ENCODE measurements around the gene FMNL2.

The FMNL2 gene

GRCh38 chr2:152577579-152577978 lies 242.6 kb downstream of the FMNL2 start:
- H3F3A ChIP-seq (ENCODE audit: insufficient read depth, low read length), result no peaks in the 10 kb centered on the region
- H3K9me3 ChIP-seq (replicated peaks; ENCODE audit: insufficient read depth, low read length), result no peaks in the 10 kb centered on the region
- H4K20me1 ChIP-seq (ENCODE audit: insufficient read depth, low read length), result no peaks in the 10 kb centered on the region
- H3K79me2 ChIP-seq (ENCODE audit: low read length), result no peaks in the 10 kb centered on the region
- DNase-seq, result no peak
- H3K4me3 ChIP-seq (ENCODE audit: low read length), result no peak overlapping the region
- no peak overlapping the region for H3K27ac ChIP-seq (ENCODE audit: low read length)
- no peak overlapping the region for H3K4me2 ChIP-seq (ENCODE audit: low read depth, low read length)
- TF ChIP-seq EZH2 (optimal IDR thresholded peaks at IDR 0.05; ENCODE audit: low read depth, low read length) (no peak), CTCF (IDR thresholded peaks at IDR 0.05; ENCODE audit: low read length) (no peak), EZH2phosphoT487 (IDR thresholded peaks at IDR 0.05; ENCODE audit: low read length) (no peak)
- no peak overlapping the region for H3K9ac ChIP-seq (ENCODE audit: low read length)
- H3K27me3 ChIP-seq (replicated peaks; ENCODE audit: insufficient read depth, low read length), result no peaks in the 10 kb centered on the region
- H3K9me2 ChIP-seq (replicated peaks; ENCODE audit: insufficient read depth, low read length), result no peaks in the 10 kb centered on the region
- H2AFZ ChIP-seq (ENCODE audit: low read length), result no peak overlapping the region
- H3K36me3 ChIP-seq (replicated peaks; ENCODE audit: insufficient read depth, low read length), result no peaks in the 10 kb centered on the region
- H3K4me1 ChIP-seq (ENCODE audit: low read length), result peaks cover 6% of the 10 kb centered on the region

GRCh38 chr2:152578573-152578972 lies 243.6 kb downstream of the FMNL2 start:
- Histone ChIP-seq H3K36me3 (replicated peaks; ENCODE audit: insufficient read depth, low read length) (no peaks in the 10 kb centered on the region), H3K4me2 (ENCODE audit: low read depth, low read length) (no peak overlapping the region), H3K9ac (ENCODE audit: low read length) (no peak overlapping the region), H3K27me3 (replicated peaks; ENCODE audit: insufficient read depth, low read length) (no peaks in the 10 kb centered on the region), H3K9me2 (replicated peaks; ENCODE audit: insufficient read depth, low read length) (no peaks in the 10 kb centered on the region), H3K4me3 (ENCODE audit: low read length) (no peak overlapping the region), H3K79me2 (ENCODE audit: low read length) (no peaks in the 10 kb centered on the region), H3K9me3 (replicated peaks; ENCODE audit: insufficient read depth, low read length) (no peaks in the 10 kb centered on the region), H3K4me1 (ENCODE audit: low read length) (no peaks in the 10 kb centered on the region), H2AFZ (ENCODE audit: low read length) (no peak overlapping the region), H3K27ac (ENCODE audit: low read length) (no peak overlapping the region), H3F3A (ENCODE audit: insufficient read depth, low read length) (no peaks in the 10 kb centered on the region), H4K20me1 (ENCODE audit: insufficient read depth, low read length) (no peaks in the 10 kb centered on the region)
- DNase-seq, result no peak
- TF ChIP-seq CTCF (IDR thresholded peaks at IDR 0.05; ENCODE audit: low read length) (no peak), EZH2phosphoT487 (IDR thresholded peaks at IDR 0.05; ENCODE audit: low read length) (no peak), EZH2 (optimal IDR thresholded peaks at IDR 0.05; ENCODE audit: low read depth, low read length) (no peak)

- TF ChIP-seq EZH2 (optimal IDR thresholded peaks at IDR 0.05; ENCODE audit: low read depth, low read length) (no peak), EZH2phosphoT487 (IDR thresholded peaks at IDR 0.05; ENCODE audit: low read length) (no peak), CTCF (IDR thresholded peaks at IDR 0.05; ENCODE audit: low read length) (no peak)
- Histone ChIP-seq H3K36me3 (replicated peaks; ENCODE audit: insufficient read depth, low read length) (no peaks in the 10 kb centered on the region), H3F3A (ENCODE audit: insufficient read depth, low read length) (no peaks in the 10 kb centered on the region), H3K4me2 (ENCODE audit: low read depth, low read length) (no peak overlapping the region), H3K27me3 (replicated peaks; ENCODE audit: insufficient read depth, low read length) (no peaks in the 10 kb centered on the region), H2AFZ (ENCODE audit: low read length) (no peak overlapping the region), H3K9me2 (replicated peaks; ENCODE audit: insufficient read depth, low read length) (no peaks in the 10 kb centered on the region), H3K79me2 (ENCODE audit: low read length) (no peaks in the 10 kb centered on the region), H3K4me1 (ENCODE audit: low read length) (peaks cover 2% of the 10 kb centered on the region; the same call in 1 of the 2 replicates), H4K20me1 (ENCODE audit: insufficient read depth, low read length) (no peaks in the 10 kb centered on the region), H3K27ac (ENCODE audit: low read length) (no peak overlapping the region), H3K9ac (ENCODE audit: low read length) (no peak overlapping the region), H3K4me3 (ENCODE audit: low read length) (no peak overlapping the region), H3K9me3 (replicated peaks; ENCODE audit: insufficient read depth, low read length) (no peaks in the 10 kb centered on the region)
- DNase-seq, result no peak
Measured at GRCh38 chr2:152580714-152581113, 245.7 kb downstream of the FMNL2 start.

Data from MM.1S (cell line).